AG04450 (cell line): ENCODE data around the gene SAMD7. TPM values are rescaled to one million over a fixed set of nuclear protein-coding genes. Genes with fewer than 3 reads are reported as not detected.

Source experiments
- CTCF ChIA-PET: fragments of 300-600, 350-600 bp; formaldehyde crosslinking; extraction: SDS; loops from one replicate; lab custom pipeline; 2022; ENCODE audit warnings: antibody characterized with exemption, inconsistent platforms; lab: Charles Lee
- POLR2A ChIA-PET: fragments of 350-600 bp; formaldehyde crosslinking; extraction: SDS; loops from one replicate; lab custom pipeline; 2021; ENCODE audit warnings: antibody characterized with exemption, inconsistent platforms; lab: Yijun Ruan, JAX
- DNase-seq: peaks from one replicate; pipeline ENCODE4 v3.0.0-alpha.2; 2011; ENCODE audit warnings: low read depth, low spot score
- H3K27ac ChIP-seq: one replicate; pipeline ENCODE4 v1.5.1; 2012; ENCODE audit warnings: low read depth, low read length, control low read depth
- H3K27me3 ChIP-seq: one replicate; pipeline ENCODE4 v1.6.0; 2012; ENCODE audit warnings: low read length; ENCODE audit not compliant: control insufficient read depth, insufficient read depth
- H3K4me3 ChIP-seq: 2 replicates; pipeline ENCODE4 v1.5.1; 2011; ENCODE audit warnings: mild to moderate bottlenecking, low read depth, low read length, control low read depth
- H3K9me3 ChIP-seq: 2 replicates; pipeline ENCODE4 v1.5.1; 2012; ENCODE audit warnings: low read length; ENCODE audit not compliant: control insufficient read depth, insufficient read depth
- polyA plus RNA-seq: library from polyadenylated mRNA; depleted of rRNA; stranded (reverse); fragments of >200 nt; gene quantifications from 2 replicates; pipeline ENCODE4 v1.2.3, GENCODE V29; 2011
- TF ChIP-seq, protein P1 (sequence below): IDR thresholded peaks from 2 replicates; pipeline ENCODE4 v1.5.1; 2011; ENCODE audit warnings: low read depth, low read length, control low read depth, inconsistent platforms

The SAMD7 gene
- polyA plus RNA-seq, 1 experiment, result not detected

GRCh38 chr3:169865176-169865767, 46.1 kb upstream of the SAMD7 start:
- no peak for DNase-seq
- ChIA-PET CTCF (interaction anchor here (1.2 to 3.2 kb wide), 2 partner anchors 22 to 85 kb away, joined by 4 to 12 read pairs; no protein-coding TSS in a partner anchor), POLR2A (no interaction called here)
- no peaks in the 10 kb centered on the region for H3K9me3 ChIP-seq
- TF ChIP-seq, protein P1, sequence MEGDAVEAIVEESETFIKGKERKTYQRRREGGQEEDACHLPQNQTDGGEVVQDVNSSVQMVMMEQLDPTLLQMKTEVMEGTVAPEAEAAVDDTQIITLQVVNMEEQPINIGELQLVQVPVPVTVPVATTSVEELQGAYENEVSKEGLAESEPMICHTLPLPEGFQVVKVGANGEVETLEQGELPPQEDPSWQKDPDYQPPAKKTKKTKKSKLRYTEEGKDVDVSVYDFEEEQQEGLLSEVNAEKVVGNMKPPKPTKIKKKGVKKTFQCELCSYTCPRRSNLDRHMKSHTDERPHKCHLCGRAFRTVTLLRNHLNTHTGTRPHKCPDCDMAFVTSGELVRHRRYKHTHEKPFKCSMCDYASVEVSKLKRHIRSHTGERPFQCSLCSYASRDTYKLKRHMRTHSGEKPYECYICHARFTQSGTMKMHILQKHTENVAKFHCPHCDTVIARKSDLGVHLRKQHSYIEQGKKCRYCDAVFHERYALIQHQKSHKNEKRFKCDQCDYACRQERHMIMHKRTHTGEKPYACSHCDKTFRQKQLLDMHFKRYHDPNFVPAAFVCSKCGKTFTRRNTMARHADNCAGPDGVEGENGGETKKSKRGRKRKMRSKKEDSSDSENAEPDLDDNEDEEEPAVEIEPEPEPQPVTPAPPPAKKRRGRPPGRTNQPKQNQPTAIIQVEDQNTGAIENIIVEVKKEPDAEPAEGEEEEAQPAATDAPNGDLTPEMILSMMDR, result no peak
- no peak overlapping the region for H3K27ac ChIP-seq
- no peaks in the 10 kb centered on the region for H3K27me3 ChIP-seq
- H3K4me3 ChIP-seq, result no peak overlapping the region

GRCh38 chr3:169867584-169868210, 43.7 kb upstream of the SAMD7 start:
- CTCF ChIA-PET, result no interaction called here
- H3K9me3 ChIP-seq, result no peaks in the 10 kb centered on the region
- H3K27me3 ChIP-seq, result no peaks in the 10 kb centered on the region
- H3K4me3 ChIP-seq, result no peak overlapping the region
- DNase-seq, result no peak
- no peak overlapping the region for H3K27ac ChIP-seq
- POLR2A ChIA-PET, result no interaction called here
- TF ChIP-seq, protein P1, result no peak

DNA sequence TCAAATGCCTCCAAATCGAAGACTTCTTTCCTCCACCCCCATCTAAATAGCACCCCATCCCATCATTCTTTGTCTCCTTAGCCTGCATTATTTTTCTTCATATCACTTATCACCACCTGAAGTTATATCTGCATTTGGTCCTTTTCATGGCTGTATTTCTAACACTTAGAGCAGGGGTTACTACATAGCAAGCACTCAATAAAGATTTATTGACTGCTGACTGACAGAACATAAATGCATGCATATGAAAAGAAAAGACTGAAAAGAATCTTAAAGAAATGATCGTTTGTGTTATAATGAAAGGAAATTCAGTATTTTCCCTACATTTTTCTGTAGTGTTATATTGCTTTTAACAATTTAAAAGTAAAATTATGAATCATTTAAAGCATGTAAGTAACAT, 43.0 kb upstream of the SAMD7 start:
- no peak overlapping the region for H3K27ac ChIP-seq
- ChIA-PET POLR2A (no interaction called here), CTCF (no interaction called here)
- TF ChIP-seq, protein P1, result no peak
- no peaks in the 10 kb centered on the region for H3K27me3 ChIP-seq
- DNase-seq, result no peak
- H3K9me3 ChIP-seq, result no peaks in the 10 kb centered on the region
- no peak overlapping the region for H3K4me3 ChIP-seq

GRCh38 chr3:169869484-169870220, 41.7 kb upstream of the SAMD7 start, which contains the start of gene LRRC31:
Gene LRRC31, minus strand, starts transcription at chr3:169869935. Its CDS starts 128 bp downstream, at chr3:169869807.
- H3K27me3 ChIP-seq, result no peaks in the 10 kb centered on the region

More at GRCh38 chr3:169869484-169870220, 41.7 kb upstream of the SAMD7 start, which contains the start of gene LRRC31:
- no peak within 1 kb of the TSS for H3K27ac ChIP-seq
- H3K9me3 ChIP-seq, result no peaks in the 10 kb centered on the region
- POLR2A ChIA-PET, result no interaction called here
- no peak for DNase-seq
- H3K4me3 ChIP-seq, result no peak within 1 kb of the TSS
- CTCF ChIA-PET, result interaction anchor here (0.5 kb wide), 1 partner anchor 184 kb away, joined by 4 read pairs; no protein-coding TSS in a partner anchor
- TF ChIP-seq, protein P1, result no peak
